Measurements from ENCODE around the gene FKRP. TPM values are rescaled to one million over a fixed set of nuclear protein-coding genes. Genes with fewer than 3 reads are reported as not detected.

Gene FKRP
- total and polyA plus RNA-seq, 2 of the 13 experiments (the other 11 are each of a cell fraction or from before 2014, with no cell fraction given) = 7.3 to 9.8 TPM

GRCh38 chr19:46788262-46788967 is 42.6 kb downstream of the FKRP start, which contains the start of gene SLC1A5 (continued):
- TF ChIP-seq NFAT5 (CRISPR knock-in tag; IDR thresholded peaks at IDR 0.05) (no peak), SOX6 (IDR thresholded peaks at IDR 0.05) (no peak), SOX6 (CRISPR knock-in tag; IDR thresholded peaks at IDR 0.05) (peak; percentile 64; the same call in 1 of the 2 replicates), CREB3 (CRISPR knock-in tag; IDR thresholded peaks at IDR 0.05) (no peak), FLYWCH1 (CRISPR knock-in tag; IDR thresholded peaks at IDR 0.05) (no peak), MTA3 (CRISPR knock-in tag; IDR thresholded peaks at IDR 0.05) (no peak), ZNF878 (CRISPR knock-in tag; IDR thresholded peaks at IDR 0.05) (peak; percentile 67; the same call in 1 of the 2 replicates), ZNF33B (CRISPR knock-in tag; IDR thresholded peaks at IDR 0.05) (no peak), CCDC6 (CRISPR knock-in tag; IDR thresholded peaks at IDR 0.05) (peak; percentile 57; the same call in 1 of the 2 replicates), MAZ (IDR thresholded peaks at IDR 0.05; ENCODE audit: borderline replicate concordance, low read depth, low read length) (no peak; the same call in 1 of the 2 replicates), MAZ (CRISPR knock-in tag; IDR thresholded peaks at IDR 0.05; ENCODE audit: low read depth) (peak; percentile 64; the same call in 1 of the 2 replicates), ZNF253 (CRISPR knock-in tag; IDR thresholded peaks at IDR 0.05; ENCODE audit: borderline replicate concordance) (no peak), PHF21A (CRISPR knock-in tag; IDR thresholded peaks at IDR 0.05) (peak; percentile 75), NFKB2 (CRISPR knock-in tag; IDR thresholded peaks at IDR 0.05; ENCODE audit: borderline replicate concordance) (0 out of 2 replicates have a peak, but pooled peaks have one; percentile 20), ZNF709 (CRISPR knock-in tag; IDR thresholded peaks at IDR 0.05) (peak; percentile 81), ZNF589 (CRISPR knock-in tag; conservative IDR thresholded peaks at IDR 0.05) (no peak), ZNF891 (CRISPR knock-in tag; IDR thresholded peaks at IDR 0.05) (peak; percentile 74; the same call in 1 of the 2 replicates), MLLT10 (CRISPR knock-in tag; IDR thresholded peaks at IDR 0.05) (no peak)
- TF ChIP-seq, protein P1, sequence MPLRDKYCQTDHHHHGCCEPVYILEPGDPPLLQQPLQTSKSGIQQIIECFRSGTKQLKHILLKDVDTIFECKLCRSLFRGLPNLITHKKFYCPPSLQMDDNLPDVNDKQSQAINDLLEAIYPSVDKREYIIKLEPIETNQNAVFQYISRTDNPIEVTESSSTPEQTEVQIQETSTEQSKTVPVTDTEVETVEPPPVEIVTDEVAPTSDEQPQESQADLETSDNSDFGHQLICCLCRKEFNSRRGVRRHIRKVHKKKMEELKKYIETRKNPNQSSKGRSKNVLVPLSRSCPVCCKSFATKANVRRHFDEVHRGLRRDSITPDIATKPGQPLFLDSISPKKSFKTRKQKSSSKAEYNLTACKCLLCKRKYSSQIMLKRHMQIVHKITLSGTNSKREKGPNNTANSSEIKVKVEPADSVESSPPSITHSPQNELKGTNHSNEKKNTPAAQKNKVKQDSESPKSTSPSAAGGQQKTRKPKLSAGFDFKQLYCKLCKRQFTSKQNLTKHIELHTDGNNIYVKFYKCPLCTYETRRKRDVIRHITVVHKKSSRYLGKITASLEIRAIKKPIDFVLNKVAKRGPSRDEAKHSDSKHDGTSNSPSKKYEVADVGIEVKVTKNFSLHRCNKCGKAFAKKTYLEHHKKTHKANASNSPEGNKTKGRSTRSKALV (CRISPR knock-in tag; IDR thresholded peaks at IDR 0.05) = 0 out of 2 replicates have a peak, but pooled peaks have one; percentile 41
- TF ChIP-seq, protein P2, sequence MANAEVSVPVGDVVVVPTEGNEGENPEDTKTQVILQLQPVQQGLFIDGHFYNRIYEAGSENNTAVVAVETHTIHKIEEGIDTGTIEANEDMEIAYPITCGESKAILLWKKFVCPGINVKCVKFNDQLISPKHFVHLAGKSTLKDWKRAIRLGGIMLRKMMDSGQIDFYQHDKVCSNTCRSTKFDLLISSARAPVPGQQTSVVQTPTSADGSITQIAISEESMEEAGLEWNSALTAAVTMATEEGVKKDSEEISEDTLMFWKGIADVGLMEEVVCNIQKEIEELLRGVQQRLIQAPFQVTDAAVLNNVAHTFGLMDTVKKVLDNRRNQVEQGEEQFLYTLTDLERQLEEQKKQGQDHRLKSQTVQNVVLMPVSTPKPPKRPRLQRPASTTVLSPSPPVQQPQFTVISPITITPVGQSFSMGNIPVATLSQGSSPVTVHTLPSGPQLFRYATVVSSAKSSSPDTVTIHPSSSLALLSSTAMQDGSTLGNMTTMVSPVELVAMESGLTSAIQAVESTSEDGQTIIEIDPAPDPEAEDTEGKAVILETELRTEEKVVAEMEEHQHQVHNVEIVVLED (CRISPR knock-in tag; IDR thresholded peaks at IDR 0.05; ENCODE audit: borderline replicate concordance) = no peak
